Measurements from ENCODE around the gene SLC12A8.
A peak's percentile ranks its signal among the peaks of the same experiment; 100 is the strongest.

The SLC12A8 gene

GRCh38 chr3:125039131-125040100, 173.1 kb downstream of the SLC12A8 start:
- no peaks in the 10 kb centered on the region for H3K9me2 ChIP-seq (replicated peaks; ENCODE audit: insufficient read depth, low read length)
- no peak overlapping the region for H3K4me2 ChIP-seq (ENCODE audit: low read depth, low read length)
- no peak for DNase-seq
- H4K20me1 ChIP-seq (ENCODE audit: insufficient read depth, low read length): no peaks in the 10 kb centered on the region
- no peak for TF ChIP-seq EZH2 (optimal IDR thresholded peaks at IDR 0.05; ENCODE audit: low read depth, low read length)
- TF ChIP-seq EZH2phosphoT487 (IDR thresholded peaks at IDR 0.05; ENCODE audit: low read length): no peak
- TF ChIP-seq CTCF (IDR thresholded peaks at IDR 0.05; ENCODE audit: low read length): no peak
- no peak overlapping the region for H3K27ac ChIP-seq (ENCODE audit: low read length)
- H3K4me1 ChIP-seq (ENCODE audit: low read length): no peaks in the 10 kb centered on the region
- H3K36me3 ChIP-seq (replicated peaks; ENCODE audit: insufficient read depth, low read length): no peaks in the 10 kb centered on the region
- H3K79me2 ChIP-seq (ENCODE audit: low read length): no peaks in the 10 kb centered on the region
- no peaks in the 10 kb centered on the region for H3F3A ChIP-seq (ENCODE audit: insufficient read depth, low read length)
- no peak overlapping the region for H3K4me3 ChIP-seq (ENCODE audit: low read length)
- H3K27me3 ChIP-seq (replicated peaks; ENCODE audit: insufficient read depth, low read length): no peaks in the 10 kb centered on the region
- H2AFZ ChIP-seq (ENCODE audit: low read length): no peak overlapping the region
- no peaks in the 10 kb centered on the region for H3K9me3 ChIP-seq (replicated peaks; ENCODE audit: insufficient read depth, low read length)
- no peak overlapping the region for H3K9ac ChIP-seq (ENCODE audit: low read length)

GRCh38 chr3:125037498-125038150, 174.9 kb downstream of the SLC12A8 start:
- H4K20me1 ChIP-seq (ENCODE audit: insufficient read depth, low read length): no peaks in the 10 kb centered on the region
- H3K4me1 ChIP-seq (ENCODE audit: low read length): no peaks in the 10 kb centered on the region
- no peak overlapping the region for H2AFZ ChIP-seq (ENCODE audit: low read length)
- H3K27me3 ChIP-seq (replicated peaks; ENCODE audit: insufficient read depth, low read length): no peaks in the 10 kb centered on the region
- no peaks in the 10 kb centered on the region for H3K9me3 ChIP-seq (replicated peaks; ENCODE audit: insufficient read depth, low read length)
- no peaks in the 10 kb centered on the region for H3K36me3 ChIP-seq (replicated peaks; ENCODE audit: insufficient read depth, low read length)
- H3K27ac ChIP-seq (ENCODE audit: low read length): no peak overlapping the region
- no peak overlapping the region for H3K4me2 ChIP-seq (ENCODE audit: low read depth, low read length)
- H3F3A ChIP-seq (ENCODE audit: insufficient read depth, low read length): no peaks in the 10 kb centered on the region
- H3K9ac ChIP-seq (ENCODE audit: low read length): no peak overlapping the region
- no peak overlapping the region for H3K4me3 ChIP-seq (ENCODE audit: low read length)
- TF ChIP-seq EZH2phosphoT487 (IDR thresholded peaks at IDR 0.05; ENCODE audit: low read length) (no peak), CTCF (IDR thresholded peaks at IDR 0.05; ENCODE audit: low read length) (no peak), EZH2 (optimal IDR thresholded peaks at IDR 0.05; ENCODE audit: low read depth, low read length) (no peak)
- DNase-seq: no peak
- H3K9me2 ChIP-seq (replicated peaks; ENCODE audit: insufficient read depth, low read length): no peaks in the 10 kb centered on the region
- no peaks in the 10 kb centered on the region for H3K79me2 ChIP-seq (ENCODE audit: low read length)

GRCh38 chr3:125035217-125035616, 177.3 kb downstream of the SLC12A8 start:
- H3F3A ChIP-seq (ENCODE audit: insufficient read depth, low read length): no peaks in the 10 kb centered on the region
- no peak overlapping the region for H3K4me3 ChIP-seq (ENCODE audit: low read length)
- no peak overlapping the region for H3K27ac ChIP-seq (ENCODE audit: low read length)
- H3K9me3 ChIP-seq (replicated peaks; ENCODE audit: insufficient read depth, low read length): no peaks in the 10 kb centered on the region
- no peak overlapping the region for H2AFZ ChIP-seq (ENCODE audit: low read length)
- TF ChIP-seq CTCF (IDR thresholded peaks at IDR 0.05; ENCODE audit: low read length) (no peak), EZH2 (optimal IDR thresholded peaks at IDR 0.05; ENCODE audit: low read depth, low read length) (no peak)
- H3K4me2 ChIP-seq (ENCODE audit: low read depth, low read length): no peak overlapping the region
- no peak overlapping the region for H3K9ac ChIP-seq (ENCODE audit: low read length)
- H3K9me2 ChIP-seq (replicated peaks; ENCODE audit: insufficient read depth, low read length): no peaks in the 10 kb centered on the region
- H3K36me3 ChIP-seq (replicated peaks; ENCODE audit: insufficient read depth, low read length): no peaks in the 10 kb centered on the region
- no peaks in the 10 kb centered on the region for H3K79me2 ChIP-seq (ENCODE audit: low read length)
- no peaks in the 10 kb centered on the region for H3K4me1 ChIP-seq (ENCODE audit: low read length)
- H4K20me1 ChIP-seq (ENCODE audit: insufficient read depth, low read length): no peaks in the 10 kb centered on the region
- H3K27me3 ChIP-seq (replicated peaks; ENCODE audit: insufficient read depth, low read length): no peaks in the 10 kb centered on the region
- DNase-seq: peak; percentile 58
